Activated effector memory CD4-positive, alpha-beta T cell treated with Interleukin-2 at 50 U/mL for 16 hours (primary cell): ENCODE data around the gene AQP4.

ENCODE experiments used
- DNase-seq: peaks from one replicate; pipeline ENCODE4 v3.0.0-alpha.2; 2020

AQP4 gene, protein sequence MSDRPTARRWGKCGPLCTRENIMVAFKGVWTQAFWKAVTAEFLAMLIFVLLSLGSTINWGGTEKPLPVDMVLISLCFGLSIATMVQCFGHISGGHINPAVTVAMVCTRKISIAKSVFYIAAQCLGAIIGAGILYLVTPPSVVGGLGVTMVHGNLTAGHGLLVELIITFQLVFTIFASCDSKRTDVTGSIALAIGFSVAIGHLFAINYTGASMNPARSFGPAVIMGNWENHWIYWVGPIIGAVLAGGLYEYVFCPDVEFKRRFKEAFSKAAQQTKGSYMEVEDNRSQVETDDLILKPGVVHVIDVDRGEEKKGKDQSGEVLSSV

DNA sequence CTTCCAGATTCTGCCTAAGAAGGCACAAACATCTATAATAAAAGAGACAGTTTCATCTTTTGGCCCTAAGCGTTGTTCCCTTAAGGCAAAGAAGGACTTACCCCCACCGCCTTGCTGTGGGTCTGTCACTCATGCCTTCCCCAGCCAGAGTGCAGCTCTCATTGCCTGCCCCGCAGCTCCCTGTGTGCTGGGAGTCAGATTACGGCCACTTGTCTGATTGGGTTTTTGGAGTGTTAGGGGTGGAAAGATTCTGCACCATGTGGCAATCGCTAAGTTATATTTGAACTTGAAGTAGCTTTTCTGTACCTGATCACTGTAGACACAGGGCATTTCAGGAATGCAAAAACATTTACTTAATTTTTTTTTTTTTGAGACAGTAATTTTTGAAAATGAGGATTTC, at the start of gene AQP4:
Gene AQP4 (minus strand): TSS at position 151 of the 400 bp plus-strand sequence. CDS start 18 bp downstream, at position 133.
- DNase-seq: no peak

DNA sequence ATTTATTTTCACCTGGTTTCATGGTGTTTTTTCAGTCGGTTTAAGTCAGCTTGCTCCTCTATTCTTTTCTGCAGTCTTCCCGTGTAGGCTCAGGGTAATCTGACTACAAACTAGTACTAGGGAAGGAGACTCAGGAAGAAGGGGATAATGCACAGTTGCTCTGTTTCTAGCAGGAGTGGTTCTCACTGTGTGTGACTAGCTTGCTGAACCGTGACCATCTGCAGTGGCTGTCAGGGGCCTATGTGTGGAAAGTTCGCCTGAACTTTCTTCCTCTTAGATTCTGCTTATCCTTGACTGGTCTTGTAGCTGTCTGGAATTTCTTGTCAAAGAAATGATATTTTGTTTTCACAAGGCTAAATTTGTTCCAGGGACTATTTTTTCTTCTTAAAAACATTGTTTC, 46.3 kb upstream of the AQP4 start:
- DNase-seq: no peak

DNA sequence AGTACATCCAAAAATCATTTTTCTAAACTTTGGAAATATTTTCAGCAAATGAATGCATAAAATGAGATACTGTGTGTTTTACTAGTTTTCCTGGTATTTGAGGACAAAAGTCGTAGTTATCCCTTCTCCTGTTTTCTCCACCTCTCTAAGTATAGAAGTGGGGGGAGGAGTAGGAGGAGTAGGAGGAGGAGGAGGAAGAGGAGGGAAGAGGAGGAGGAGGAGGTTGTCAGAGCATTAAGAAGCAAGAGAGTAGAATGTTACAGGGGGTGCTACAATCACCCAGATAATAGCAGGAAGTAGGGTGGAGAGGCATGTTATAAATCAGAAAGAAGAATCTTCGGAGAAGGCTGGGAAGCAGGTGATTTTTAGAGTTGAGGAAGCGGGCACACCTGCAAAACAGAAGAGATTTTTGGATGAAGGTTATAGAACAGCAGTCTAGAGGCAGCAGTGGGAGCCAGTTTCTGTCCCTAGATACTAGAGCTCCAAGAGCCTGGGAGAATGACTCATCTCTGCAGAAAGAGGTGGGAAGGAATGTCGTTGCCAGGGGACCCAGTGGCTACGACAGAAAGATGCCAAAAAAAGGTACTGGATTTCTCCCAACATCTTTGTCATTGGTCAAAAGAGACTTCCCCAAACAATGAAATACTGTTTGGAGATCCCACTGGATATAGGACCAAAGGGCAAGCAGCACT, 44.2 kb upstream of the AQP4 start:
- DNase-seq: no peak

DNA sequence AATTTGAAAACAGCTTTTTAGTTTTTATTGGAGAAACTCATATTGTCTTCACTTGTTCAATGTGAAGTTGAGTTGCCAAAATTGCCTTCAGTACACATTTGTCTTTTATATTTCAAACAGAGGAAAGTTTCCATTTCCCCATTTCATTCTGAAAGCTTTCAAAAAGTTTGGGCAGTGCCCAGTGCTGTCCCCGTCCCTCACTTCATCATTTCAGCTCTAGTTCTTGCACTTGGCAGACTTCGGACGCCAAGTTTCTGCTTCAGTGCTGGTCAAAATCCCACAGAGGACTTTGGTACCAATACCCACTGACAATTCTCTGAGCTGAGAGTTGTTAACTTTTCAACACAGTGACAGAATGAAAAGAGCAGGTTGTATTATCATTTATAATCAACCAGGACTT, 43.4 kb upstream of the AQP4 start:
- no peak for DNase-seq

DNA sequence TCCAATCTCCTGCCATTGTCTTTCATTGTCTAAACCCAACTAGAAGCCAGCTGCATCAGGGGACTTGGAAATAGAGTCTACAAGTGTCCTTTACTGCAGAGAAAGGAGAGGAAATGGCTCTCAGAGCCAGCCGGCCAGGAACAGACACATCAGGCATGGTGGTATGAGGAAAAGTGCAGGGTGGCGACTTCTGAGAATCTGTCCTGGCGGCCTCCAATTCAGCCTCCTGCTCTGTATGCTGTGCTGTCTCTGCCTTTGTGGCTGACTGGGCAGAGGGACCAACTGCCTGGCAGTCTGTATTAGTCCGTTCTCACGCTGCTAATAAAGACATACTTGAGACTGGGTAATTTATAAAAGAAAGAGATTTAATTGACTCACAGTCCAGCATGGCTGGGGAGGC, 36.8 kb upstream of the AQP4 start:
- DNase-seq: no peak

DNA sequence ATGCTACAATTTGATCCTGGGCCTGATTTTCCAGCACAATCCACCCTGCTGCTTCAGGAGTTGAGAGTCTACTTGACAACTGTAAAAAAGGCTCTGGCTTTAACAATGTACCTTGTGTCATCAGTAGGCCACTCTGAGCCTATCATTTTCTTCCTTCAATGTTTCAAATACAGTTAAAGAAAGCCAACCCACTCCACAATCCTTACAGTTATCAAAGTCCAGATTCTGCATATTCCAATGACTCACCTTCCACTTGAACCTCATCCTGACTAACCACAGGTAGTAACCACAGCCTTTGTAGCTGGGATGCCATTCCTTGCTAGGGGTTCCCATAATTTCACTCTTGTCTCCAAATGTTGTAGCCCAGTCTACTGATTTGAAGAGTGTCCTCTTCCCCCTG, 35.5 kb upstream of the AQP4 start:
- DNase-seq: no peak

DNA sequence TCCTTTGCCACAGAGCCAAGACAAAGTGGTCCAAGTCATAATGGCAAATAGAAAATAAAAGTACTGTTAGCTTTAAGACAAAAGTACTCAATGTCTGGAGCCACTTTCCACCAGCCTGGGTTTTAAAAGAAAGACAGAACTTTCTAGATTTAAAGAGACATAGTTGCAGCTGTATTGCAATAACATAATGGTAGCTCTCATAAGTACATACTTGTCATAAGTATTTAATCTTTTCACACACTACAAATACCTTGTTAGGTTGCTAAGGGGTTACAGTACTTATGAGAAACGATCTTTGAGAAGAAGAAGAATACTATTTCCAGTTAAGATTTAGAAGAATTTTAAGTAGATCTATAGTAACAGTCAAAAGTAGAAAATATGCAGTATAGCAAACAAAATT, 28.9 kb upstream of the AQP4 start:
- DNase-seq: no peak

DNA sequence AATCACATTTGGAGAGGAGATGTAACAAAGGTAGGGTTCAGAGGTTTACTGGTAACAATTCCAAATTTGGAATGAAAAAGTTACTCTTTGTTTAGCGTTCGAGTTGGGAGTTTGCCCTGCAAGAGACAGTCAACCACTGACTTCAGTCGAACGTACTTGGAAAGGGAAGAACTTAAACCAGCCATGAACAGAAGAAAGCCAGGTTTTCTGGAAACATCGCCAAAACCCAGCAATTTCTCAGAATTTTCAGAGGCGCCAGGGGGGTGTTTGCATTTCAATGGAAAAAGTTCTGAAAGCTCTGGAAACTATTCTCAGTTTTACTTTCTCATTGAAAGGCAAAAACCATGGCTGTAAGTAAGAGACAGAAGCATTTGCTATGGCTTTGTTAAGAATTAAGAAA, 28.5 kb upstream of the AQP4 start:
- DNase-seq: no peak

DNA sequence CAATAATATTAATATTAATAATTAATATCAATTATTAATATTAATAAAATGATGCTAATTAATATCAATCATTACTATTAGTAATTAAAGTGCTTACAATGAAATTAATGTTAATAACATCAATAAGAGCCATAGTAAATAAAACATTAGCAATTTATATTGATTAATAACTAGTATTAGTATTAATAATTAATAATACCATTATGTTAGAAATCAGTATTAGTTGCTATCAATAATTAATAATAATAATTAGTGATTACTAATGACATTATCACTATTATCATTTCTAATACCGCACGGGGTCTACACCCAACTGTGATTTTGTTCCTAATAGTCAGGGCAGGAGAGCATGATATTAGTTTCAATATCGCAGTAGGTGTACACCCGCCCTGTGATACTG, 22.8 kb upstream of the AQP4 start:
- DNase-seq: no peak

DNA sequence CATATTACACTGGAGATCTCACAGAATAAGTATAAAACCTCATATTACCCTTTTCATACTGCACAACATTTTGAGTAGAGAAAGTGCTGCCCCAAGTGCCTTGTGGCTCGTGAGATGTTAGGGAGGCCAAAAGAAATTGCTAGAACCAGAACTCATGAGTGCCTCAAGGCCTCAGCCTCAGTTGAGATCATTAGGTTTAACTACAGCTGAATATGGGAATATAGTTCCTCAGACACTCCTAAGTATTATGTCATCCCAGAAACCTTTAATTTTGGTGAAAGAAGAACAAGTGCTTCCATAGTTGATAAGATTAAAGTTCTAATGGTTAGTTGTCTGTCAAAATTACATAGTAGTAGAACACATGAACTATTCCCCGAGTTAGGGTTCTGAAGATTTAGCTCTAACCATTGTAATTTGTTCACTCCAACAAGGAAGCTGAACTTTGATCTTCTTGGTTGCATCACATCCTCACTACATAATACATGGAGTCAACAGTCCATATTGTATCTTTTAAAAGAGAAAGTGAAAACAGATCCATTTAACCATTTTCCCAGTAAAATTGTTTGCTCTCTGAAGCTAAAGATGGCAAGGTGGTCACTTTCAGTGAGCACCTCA, 9.6 kb upstream of the AQP4 start:
- DNase-seq: no peak

DNA sequence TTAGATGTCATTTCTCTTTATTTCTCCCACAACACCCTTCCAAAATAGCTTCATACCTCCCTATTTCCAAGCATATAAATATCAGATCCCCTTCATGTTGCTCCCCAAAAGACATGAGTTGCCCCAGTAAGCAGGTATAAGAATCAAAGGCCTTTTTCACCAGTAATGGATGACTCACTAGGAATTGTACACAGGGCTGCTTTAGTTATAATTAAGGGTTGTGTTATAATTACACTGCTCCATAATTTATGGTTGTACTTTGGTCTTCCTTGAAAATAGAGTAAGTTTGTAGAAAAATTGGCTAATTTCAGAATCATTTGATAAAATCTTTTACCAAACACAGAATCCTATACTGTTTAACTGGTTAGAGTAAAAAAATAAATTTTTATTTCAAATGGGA, 8.8 kb upstream of the AQP4 start:
- DNase-seq: no peak

DNA sequence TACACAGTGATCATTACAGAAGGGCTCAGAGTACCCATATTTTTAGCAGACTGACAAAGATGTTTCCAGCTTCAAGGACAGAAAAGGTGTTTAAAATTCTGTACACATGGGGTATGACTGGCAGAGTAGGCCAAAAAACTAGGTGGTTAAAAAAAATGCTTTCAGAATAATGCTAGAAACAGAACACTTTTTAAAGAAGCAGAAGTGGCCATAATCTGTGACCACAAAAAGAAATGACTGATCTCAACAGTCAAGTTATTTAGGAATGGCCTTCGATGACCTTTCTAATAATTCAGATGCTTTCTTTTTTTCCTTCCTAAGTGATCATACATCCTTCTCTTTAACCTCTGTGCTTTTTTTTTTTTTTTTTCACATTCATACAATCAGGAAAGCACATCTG, 4.1 kb upstream of the AQP4 start:
- no peak for DNase-seq

DNA sequence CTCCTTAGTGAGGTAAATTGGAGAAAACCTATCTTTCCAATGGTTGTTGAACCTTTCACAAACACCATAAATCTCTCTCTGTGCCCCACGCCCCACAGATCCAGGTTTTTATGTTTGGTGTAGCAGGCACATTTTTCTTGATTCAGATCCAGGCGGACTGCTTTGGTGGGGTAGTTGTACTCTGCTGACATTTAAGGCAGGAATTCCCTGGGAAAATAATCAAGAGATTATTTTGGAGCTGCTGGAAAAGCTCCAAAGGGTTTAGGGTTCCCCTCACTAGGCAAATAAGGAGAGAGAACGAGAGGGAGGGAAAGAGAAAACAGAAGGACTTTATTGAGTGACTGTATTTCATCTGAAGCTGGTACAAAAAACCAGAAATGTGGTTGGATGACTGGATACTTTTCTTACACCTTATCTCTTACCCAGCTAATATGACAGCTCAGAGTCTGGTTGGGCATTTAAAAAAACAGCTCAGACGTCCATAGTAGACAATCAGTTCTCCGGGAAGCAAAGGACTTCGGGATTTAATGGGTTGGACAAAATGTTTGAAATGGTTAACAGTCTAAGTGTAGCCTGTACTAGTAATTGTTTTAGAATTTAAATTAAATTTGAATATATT, 3.6 kb upstream of the AQP4 start:
- no peak for DNase-seq

DNA sequence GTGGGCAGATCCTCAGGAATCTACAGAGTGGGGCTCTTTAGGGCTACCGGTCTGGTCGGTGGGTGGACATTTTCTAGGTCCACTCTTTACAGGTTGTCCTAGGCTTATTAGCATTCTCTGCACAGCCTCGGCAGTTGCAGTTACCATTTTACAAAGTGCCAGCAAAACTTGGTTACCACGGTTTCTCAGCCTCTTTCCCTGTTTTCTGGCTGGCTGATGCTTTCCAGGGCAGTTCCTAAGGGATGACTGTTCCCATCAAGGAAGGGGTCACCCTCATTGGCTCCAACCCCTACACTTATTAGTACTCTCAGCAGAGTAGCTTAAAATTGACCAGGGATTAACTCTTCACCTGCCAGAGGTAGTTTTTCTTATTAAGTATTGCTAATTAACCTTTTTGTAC, 2.0 kb upstream of the AQP4 start:
- DNase-seq: no peak

DNA sequence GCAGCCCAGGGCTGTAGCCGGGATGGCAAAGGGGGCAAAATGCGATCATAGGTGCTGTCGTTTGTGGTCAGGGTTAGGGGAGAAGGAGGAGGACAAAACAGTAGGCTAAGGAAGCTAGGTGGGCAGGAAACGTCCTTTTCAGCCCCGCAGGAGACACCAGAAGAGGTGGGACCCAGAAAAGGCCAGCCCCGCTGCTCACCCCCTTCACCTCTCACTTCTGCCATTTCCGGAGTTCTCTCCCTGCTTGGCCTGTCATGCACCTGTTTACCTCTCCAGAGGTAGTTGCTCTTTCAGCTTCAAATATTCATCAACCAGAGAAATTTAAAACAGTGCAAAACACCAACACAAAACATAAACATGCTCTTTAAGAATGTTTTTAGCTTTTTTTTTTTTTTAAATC, 849 bp downstream of the AQP4 start:
- no peak for DNase-seq

DNA sequence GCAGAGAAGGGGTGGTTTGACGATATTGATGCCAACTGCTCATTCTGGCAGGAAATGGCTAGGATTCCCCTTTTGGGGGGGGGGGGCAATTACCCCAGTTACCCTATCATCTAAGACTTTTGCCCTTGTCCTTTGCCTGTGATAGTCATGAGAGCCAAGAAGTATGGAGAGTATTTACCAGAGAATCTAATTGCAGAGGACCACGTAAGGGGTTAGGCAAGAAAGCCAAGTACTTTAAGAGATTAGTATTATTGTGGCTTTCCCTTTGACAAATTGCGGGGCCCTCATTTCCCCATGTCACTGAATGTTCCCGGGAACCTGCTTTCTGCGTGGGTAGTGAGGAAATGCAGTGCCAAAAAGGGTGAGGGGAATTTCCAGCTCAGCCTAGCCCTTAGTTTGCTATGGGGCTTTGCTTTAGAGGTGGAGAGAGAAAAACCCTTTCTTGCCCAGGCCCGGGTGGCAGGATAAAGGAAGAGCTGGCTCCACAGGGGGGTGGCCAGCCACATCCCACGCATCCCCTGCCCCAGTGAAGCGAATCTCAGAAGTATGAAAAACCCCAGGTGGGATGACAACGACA, 1.5 kb downstream of the AQP4 start:
- DNase-seq: no peak

DNA sequence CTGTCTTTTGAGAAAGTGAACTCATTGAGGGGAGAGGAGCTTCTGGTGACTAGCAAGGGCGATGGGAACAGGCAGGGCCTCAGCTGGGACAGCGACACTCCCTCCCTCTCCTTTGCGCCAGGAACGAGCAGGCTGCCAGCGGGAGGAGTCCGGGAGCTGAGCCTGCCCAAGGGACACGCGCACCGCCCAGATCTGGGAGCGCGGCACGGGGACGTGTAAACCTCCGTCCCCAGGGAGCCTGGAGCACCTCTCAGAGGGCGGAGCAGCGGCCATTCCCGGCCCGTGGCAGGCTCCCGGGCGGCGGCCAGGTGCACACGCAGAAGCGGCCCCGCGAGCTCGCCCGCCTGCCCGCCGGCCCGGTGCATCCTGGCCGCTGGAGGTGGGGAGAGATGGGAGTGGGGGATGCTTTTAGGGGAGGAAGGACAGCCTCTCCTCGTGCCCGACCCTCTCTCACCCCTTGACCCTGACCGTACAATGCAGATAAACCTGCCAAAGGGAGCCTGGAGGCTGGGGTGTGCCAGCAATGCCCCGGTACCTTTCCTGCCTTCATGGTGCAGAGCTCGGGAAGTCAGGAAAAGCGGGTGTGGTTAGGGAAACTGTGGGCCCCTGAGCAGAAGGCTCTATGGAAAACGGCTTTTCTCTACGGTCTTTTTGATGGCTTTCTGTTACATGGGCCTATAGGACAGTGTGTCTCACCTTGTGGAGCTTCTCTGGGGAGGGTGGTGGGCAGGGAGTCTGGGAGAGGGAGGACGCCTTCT, 2.2 kb downstream of the AQP4 start:
- no peak for DNase-seq

DNA sequence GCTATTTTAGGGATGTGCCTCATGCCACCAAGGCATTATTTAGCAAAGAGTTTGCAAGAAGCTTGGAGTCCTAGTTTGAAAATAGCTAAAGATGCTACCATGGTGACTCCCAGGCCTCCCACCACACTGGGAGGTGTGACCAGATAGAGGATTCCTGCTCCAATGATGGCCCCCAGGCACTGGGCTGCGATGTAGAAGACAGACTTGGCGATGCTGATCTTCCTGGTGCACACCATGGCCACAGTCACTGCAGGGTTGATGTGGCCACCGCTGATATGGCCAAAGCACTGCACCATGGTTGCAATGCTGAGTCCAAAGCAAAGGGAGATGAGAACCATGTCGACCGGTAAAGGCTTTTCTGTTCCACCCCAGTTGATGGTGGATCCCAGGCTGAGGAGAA, 3.4 kb downstream of the AQP4 start:
- no peak for DNase-seq

DNA sequence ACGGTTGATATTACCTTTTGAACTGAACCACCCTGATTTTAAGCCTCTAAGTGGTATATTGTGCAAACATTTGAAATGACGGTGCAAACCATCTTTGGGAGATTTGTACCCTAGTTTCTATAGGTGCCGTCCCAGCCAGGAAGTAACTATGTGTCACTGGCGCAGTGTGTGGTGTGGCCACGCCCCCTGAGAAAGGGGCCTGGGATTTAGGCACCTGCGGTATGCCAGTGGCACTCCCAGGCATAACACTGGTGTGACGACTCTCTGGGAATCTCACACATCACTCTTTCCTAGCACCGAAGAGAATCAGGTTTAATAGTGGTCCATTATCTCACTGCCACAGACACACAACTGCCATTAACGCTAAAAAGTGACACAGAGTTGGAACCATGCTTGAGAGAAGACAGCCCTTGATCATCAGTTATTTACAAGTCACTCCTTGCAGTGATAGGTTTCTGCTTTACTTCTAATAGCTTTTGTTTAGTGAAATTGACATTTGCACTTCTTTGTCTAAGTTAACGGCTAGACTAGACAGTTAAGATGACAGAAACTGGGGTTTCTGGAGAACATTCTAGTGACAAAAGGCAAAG, 11.1 kb downstream of the AQP4 start:
- no peak for DNase-seq

DNA sequence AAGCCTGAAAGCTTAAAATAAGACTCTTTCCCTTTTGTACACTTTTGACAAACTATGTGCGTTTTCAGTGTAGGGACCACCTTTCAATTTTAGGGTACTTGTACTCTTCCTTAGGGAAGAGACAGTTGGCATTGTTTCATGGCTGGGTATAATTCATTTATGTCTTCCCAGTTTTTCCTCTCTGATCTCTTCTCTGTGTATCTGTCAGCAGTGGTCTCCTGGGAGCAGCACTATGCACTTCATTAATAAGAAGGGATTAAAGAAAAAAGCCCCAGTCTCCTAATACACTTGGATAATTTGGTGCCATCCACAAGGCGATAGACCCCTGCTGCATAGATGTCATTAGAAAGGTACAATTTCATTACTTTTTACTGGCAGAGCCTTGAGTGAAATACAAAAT, 12.1 kb downstream of the AQP4 start:
- DNase-seq: no peak

DNA sequence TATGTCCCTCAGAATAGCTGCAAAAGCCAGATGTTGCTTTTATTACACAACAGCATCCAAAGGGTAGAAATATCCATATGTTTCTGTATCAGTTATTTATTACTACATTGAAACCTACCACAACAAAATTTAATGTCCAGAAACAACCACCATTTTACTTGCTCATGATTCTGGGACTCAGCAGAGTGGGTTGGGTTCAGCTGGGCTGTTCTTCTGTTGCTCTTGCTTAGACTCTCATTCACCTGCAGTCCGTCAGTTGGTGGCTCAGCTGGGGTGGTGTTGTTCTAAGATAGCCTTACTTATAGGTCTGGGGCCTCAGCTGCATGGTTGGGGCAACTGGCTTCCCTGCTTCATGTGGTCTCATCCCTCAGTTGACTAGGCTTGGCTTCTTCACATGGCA, 21.7 kb downstream of the AQP4 start:
- DNase-seq: no peak

DNA sequence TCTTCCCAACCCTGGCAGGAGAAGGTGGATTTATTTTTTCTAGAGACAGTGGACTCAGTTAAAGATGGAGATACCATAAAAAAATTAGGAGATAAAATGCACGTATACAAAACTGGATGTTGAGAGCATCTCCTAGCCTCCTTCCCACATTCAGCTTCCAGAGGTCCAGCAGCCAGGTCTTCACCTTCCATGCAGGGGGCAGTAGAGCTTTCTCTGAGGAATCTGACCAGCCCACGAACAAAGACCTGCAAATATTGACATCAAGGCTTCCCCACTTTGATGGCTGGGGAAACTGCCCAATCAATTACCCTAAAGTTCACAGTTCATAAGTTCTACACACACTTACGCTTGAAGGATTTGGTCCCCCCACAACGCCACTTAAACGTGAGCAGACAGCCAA, 24.5 kb downstream of the AQP4 start:
- no peak for DNase-seq
